CD4-positive, alpha-beta T cell (primary cell): ENCODE data around the gene HM13. TPM values are rescaled to one million over a fixed set of nuclear protein-coding genes. Genes with fewer than 3 reads are reported as not detected.
"Not testable (repeated sequence)": the region's sequence is repeated elsewhere in the genome, so short reads cannot be mapped to it uniquely, and the experiment has no call there.

Experiments used
- ATAC-seq: fragments of 200-7000 bp; cut with Tn5 transposase; one replicate; pipeline ENCODE4 v1.10.0; 2022; ENCODE audit warnings: mild to moderate bottlenecking; ENCODE audit not compliant: poor library complexity
- CTCF ChIA-PET: fragments of 350-600 bp; sonication (Branson Sonifier 250); formaldehyde crosslinking; loops from one replicate; lab custom pipeline; 2021; ENCODE audit warnings: antibody characterized with exemption, inconsistent platforms; lab: Charles Lee
- POLR2A ChIA-PET: fragments of 350-600 bp; sonication (Branson Sonifier 250); formaldehyde crosslinking; loops from one replicate; lab custom pipeline; 2021; ENCODE audit warnings: antibody characterized with exemption, inconsistent platforms; lab: Charles Lee
- DNase-seq, 14 experiments: peaks; one replicate each; pipeline ENCODE4 v3.0.0-alpha.2; 2013 to 2020; ENCODE audit warnings: mixed read lengths in 2 of 14
- H3K27ac ChIP-seq, 2 donors: one replicate each; pipeline versions ENCODE4 v1.5.1 to v1.7.0; 2013; ENCODE audit warnings: low read length in 2 of 2, low read depth in 1 of 2, mild to moderate bottlenecking in 1 of 2
- H3K27me3 ChIP-seq, 2 experiments: 1 replicate in 1 of 2; 2 replicates in 1 of 2; pipeline versions ENCODE4 v1.6.1 to v1.7.0; 2013; ENCODE audit warnings: low read length in 2 of 2, control low read depth in 1 of 2, mild to moderate bottlenecking in 1 of 2, moderate library complexity in 1 of 2; ENCODE audit not compliant: insufficient read depth in 2 of 2, control insufficient read depth in 1 of 2
- H3K36me3 ChIP-seq: one replicate; pipeline ENCODE4 v1.6.1; 2013; ENCODE audit warnings: low read length, control low read depth; ENCODE audit not compliant: insufficient read depth
- H3K4me1 ChIP-seq: one replicate; pipeline ENCODE4 v1.6.1; 2013; ENCODE audit warnings: low read length, control low read depth; ENCODE audit not compliant: insufficient read depth
- H3K4me3 ChIP-seq: one replicate; pipeline ENCODE4 v1.5.1; 2013; ENCODE audit warnings: mild to moderate bottlenecking, low read length, moderate library complexity
- H3K9me3 ChIP-seq, 2 experiments: 1 replicate in 1 of 2; 2 replicates in 1 of 2; pipeline versions ENCODE4 v1.6.1 to v1.7.0; 2013; ENCODE audit warnings: low read length in 2 of 2, mild to moderate bottlenecking in 2 of 2, control low read depth in 1 of 2, moderate library complexity in 1 of 2; ENCODE audit not compliant: control insufficient read depth in 1 of 2, insufficient read depth in 1 of 2
- H3K27ac Mint-ChIP-seq: one replicate; pipeline ENCODE4 v1.8.0; 2020; ENCODE audit warnings: mixed read lengths
- H3K27me3 Mint-ChIP-seq: one replicate; pipeline ENCODE4 v1.8.0; 2021; ENCODE audit warnings: mixed read lengths
- H3K36me3 Mint-ChIP-seq: one replicate; pipeline ENCODE4 v1.8.0; 2021; ENCODE audit warnings: low read depth, mixed read lengths
- H3K4me1 Mint-ChIP-seq: one replicate; pipeline ENCODE4 v1.8.0; 2021; ENCODE audit warnings: low read depth, mixed read lengths
- H3K4me3 Mint-ChIP-seq: one replicate; pipeline ENCODE4 v1.8.0; 2020; ENCODE audit warnings: mild to moderate bottlenecking, mixed read lengths
- H3K9me3 Mint-ChIP-seq: one replicate; pipeline ENCODE4 v1.8.0; 2020; ENCODE audit warnings: mixed read lengths
- intact Hi-C, 2 experiments: fragments of 100-400 bp; cut with DNase I in 1 of 2; cut with micrococcal nuclease in 1 of 2; formaldehyde crosslinking; loops; one replicate each; pipeline versions ENCODE4 v1.15.1 to v1.9.0; 2023 to 2025; cut with DNase I, micrococcal nuclease
- total RNA-seq, 174 experiments: library from RNA in 2 of 174; stranded (reverse) in 2 of 174; gene quantifications; one replicate each; pipeline ENCODE4 v1.2.3 and lab custom pipeline; 2021 to 2026
- TF ChIP-seq, protein P1 (sequence below): fragments of 200-600 bp; IDR thresholded peaks from one replicate; pipeline ENCODE4 v1.8.0; 2022; ENCODE audit warnings: antibody characterized with exemption, mild to moderate bottlenecking

HM13 gene
- total RNA-seq, 2 experiments from 2014 or later, result 97.8 to 113 TPM

DNA sequence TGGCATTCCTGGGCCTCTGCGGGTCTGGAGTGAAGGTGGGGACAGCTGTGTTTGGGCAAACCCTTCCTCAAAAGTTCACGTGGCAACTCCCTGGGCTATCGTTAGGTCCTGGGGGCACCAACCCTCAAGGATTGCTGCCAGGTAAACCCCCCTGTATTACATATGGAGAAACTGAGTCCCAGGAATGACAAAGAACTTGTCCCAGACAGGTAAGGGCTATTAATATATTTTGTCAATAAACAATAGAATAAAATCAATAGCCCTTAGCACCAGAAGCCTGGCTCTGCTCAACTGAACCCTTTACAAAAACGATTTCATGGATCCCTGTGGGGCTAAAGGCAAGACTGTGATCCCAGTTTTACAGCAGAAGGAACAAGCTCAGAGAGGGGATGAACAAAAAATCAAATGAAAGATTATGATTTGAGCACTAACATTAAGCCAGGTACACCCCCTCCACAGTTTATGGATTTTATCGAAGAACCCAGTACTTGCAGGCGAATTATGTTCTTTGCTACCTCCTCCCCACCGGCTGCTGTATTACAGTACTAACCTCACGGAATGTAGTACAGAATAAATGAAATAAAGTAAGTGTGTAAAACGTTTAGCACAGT is 93.5 kb downstream of the HM13 start:
- H3K9me3 Mint-ChIP-seq, result no peaks in the 10 kb centered on the region
- intact Hi-C loops, result loop anchor here in 1 of 2 experiments (5.0 kb wide), 1 partner anchor 115 kb away; the partner anchor contains the start of gene BCL2L1
- H3K27me3 ChIP-seq, result peaks cover 41 to 43% of the 10 kb centered on the region in 2 experiments

DNA sequence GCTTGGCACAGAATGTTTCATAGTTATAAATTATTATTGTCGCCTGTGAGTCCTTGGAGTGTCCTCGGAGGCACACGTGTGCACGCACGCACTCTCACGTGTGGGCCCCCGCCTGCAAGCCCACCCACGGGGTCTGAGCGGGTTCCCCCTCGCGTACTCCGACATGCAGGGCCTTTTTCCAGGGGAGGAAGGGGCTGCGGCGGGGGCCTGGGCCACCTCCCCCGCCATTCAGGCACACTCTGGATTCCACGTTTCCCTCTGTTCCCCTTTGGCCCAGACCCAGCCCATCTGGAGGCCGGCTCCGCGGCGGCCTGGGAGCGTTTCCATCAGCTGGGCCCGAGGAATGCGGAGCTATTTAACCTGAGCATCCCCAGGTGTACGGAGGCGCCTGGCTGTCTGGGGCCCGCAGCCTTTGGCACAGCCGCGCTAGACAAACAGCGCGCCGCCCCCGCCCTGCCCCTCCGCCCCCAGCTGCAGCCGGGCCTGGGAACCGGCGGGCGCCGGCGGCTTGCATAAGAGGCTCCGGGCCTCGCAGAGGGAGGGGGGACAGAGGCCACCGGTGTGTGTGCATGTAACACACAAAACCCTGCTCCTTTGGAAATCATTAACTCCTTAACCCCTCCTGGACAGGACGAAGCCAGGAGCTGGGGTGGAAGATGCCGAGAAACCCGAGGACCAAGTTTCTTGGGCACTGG is 94.2 kb downstream of the HM13 start:
- DNase-seq (no peak), ATAC-seq (no peak)
- H3K9me3 Mint-ChIP-seq, result no peaks in the 10 kb centered on the region
- peaks cover 19% of the 10 kb centered on the region for H3K4me1 Mint-ChIP-seq
- H3K4me1 ChIP-seq, result peaks cover 29% of the 10 kb centered on the region
- ChIA-PET POLR2A (interaction anchor here (1.0 kb wide), 1 partner anchor 36 kb away, joined by 6 read pairs; no protein-coding TSS in a partner anchor), CTCF (interaction anchor here (8.9 kb wide), 1 partner anchor 38 kb away, joined by 347 read pairs; no protein-coding TSS in a partner anchor)
- TF ChIP-seq, protein P1, sequence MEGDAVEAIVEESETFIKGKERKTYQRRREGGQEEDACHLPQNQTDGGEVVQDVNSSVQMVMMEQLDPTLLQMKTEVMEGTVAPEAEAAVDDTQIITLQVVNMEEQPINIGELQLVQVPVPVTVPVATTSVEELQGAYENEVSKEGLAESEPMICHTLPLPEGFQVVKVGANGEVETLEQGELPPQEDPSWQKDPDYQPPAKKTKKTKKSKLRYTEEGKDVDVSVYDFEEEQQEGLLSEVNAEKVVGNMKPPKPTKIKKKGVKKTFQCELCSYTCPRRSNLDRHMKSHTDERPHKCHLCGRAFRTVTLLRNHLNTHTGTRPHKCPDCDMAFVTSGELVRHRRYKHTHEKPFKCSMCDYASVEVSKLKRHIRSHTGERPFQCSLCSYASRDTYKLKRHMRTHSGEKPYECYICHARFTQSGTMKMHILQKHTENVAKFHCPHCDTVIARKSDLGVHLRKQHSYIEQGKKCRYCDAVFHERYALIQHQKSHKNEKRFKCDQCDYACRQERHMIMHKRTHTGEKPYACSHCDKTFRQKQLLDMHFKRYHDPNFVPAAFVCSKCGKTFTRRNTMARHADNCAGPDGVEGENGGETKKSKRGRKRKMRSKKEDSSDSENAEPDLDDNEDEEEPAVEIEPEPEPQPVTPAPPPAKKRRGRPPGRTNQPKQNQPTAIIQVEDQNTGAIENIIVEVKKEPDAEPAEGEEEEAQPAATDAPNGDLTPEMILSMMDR, result no peak
- no peak overlapping the region for H3K27ac Mint-ChIP-seq
- no peak overlapping the region for H3K27ac ChIP-seq
- H3K4me3 ChIP-seq, result no peak overlapping the region
- peaks cover 5% of the 10 kb centered on the region for H3K36me3 Mint-ChIP-seq
- intact Hi-C loops, result loop anchor here in 1 of 2 experiments (5.0 kb wide), 1 partner anchor 114 kb away; the partner anchor contains the start of gene BCL2L1
- no peaks in the 10 kb centered on the region for H3K36me3 ChIP-seq
- H3K27me3 Mint-ChIP-seq, result peaks cover 65% of the 10 kb centered on the region
- H3K27me3 ChIP-seq, result peaks cover 41 to 43% of the 10 kb centered on the region in 2 experiments
- H3K4me3 Mint-ChIP-seq, result no peak overlapping the region
- peaks cover 0 to 11% of the 10 kb centered on the region in 2 experiments for H3K9me3 ChIP-seq

More for the DNA sequence above, 93.5 kb downstream of the HM13 start:
- H3K27ac ChIP-seq, result no peak overlapping the region
- H3K9me3 ChIP-seq, result peaks cover 0 to 11% of the 10 kb centered on the region in 2 experiments
- H3K4me1 ChIP-seq, result peaks cover 35% of the 10 kb centered on the region
- Mint-ChIP-seq H3K27me3 (peaks cover 64% of the 10 kb centered on the region), H3K27ac (no peak overlapping the region), H3K4me1 (peaks cover 23% of the 10 kb centered on the region), H3K36me3 (peaks cover 5% of the 10 kb centered on the region), H3K4me3 (peak overlapping the region; percentile 51)
- no peaks in the 10 kb centered on the region for H3K36me3 ChIP-seq
- TF ChIP-seq, protein P1, result no peak
- ATAC-seq (no peak), DNase-seq (no peak)
- no peak overlapping the region for H3K4me3 ChIP-seq
- ChIA-PET CTCF (interaction anchor here (1.1 to 8.9 kb wide), 3 partner anchors 37 to 116 kb away, joined by 3 to 347 read pairs (median 4); no protein-coding TSS in a partner anchor), POLR2A (interaction anchor here (1.2 kb wide), 1 partner anchor 35 kb away, joined by 4 read pairs; no protein-coding TSS in a partner anchor)

DNA sequence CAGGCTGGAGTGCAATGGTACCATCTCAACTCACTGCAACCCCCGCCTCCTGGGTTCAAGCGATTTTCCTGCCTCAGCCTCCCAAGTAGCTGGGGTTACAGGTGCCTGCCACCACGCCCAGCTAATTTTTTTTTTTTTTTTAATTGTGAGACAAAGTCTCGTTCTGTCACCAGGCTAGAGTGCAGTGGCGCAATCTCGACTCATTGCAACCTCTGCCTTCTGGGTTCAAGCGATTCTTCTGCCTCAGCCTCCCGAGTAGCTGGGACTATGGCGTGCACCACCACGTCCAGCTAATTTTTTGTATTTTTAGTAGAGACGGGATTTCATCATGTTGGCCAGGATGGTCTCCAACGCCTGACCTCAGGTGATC is 98.0 kb downstream of the HM13 start:
- not testable (repeated sequence) for H3K4me1 ChIP-seq, H3K4me1 Mint-ChIP-seq, H3K36me3 Mint-ChIP-seq, H3K4me3 Mint-ChIP-seq, DNase-seq, H3K27ac ChIP-seq, H3K27ac Mint-ChIP-seq, ATAC-seq, H3K36me3 ChIP-seq, H3K9me3 Mint-ChIP-seq, H3K9me3 ChIP-seq, H3K4me3 ChIP-seq
- intact Hi-C loops, result loop anchor here in 1 of 2 experiments (1.0 to 5.0 kb wide), 3 partner anchors 43 to 150 kb away; partner anchors contain the start of gene HM13
- ChIA-PET CTCF (interaction anchor here (1.2 to 8.9 kb wide), 29 partner anchors 9 to 152 kb away, joined by 3 to 347 read pairs (median 8); partner anchors contain the start of genes BCL2L1, HM13 and ID1), POLR2A (interaction anchor here (0.7 to 4.0 kb wide), 8 partner anchors 8 to 111 kb away, joined by 3 to 41 read pairs (median 10); partner anchors contain the start of gene ID1)
- H3K27me3 Mint-ChIP-seq, result peaks cover 33% of the 10 kb centered on the region
- peaks cover 17 to 23% of the 10 kb centered on the region in 2 experiments for H3K27me3 ChIP-seq
